B cell (primary cell): ENCODE results near the gene NFE2L1.

Source experiments
- EZH2 ChIP-seq: IDR thresholded peaks from 2 replicates; pipeline ENCODE4 v1.6.1; 2012; ENCODE audit warnings: borderline replicate concordance, low read depth, mild to moderate bottlenecking, moderate library complexity, low read length; ENCODE audit not compliant: insufficient read depth, poor library complexity, severe bottlenecking
- TF ChIP-seq, protein P1 (sequence below): fragments of 200-600 bp; IDR thresholded peaks from one replicate; pipeline ENCODE4 v1.8.0; 2022; ENCODE audit warnings: antibody characterized with exemption, mild to moderate bottlenecking

GRCh38 chr17:48037838-48038323 is 10.3 kb upstream of the NFE2L1 start:
- TF ChIP-seq, protein P1, sequence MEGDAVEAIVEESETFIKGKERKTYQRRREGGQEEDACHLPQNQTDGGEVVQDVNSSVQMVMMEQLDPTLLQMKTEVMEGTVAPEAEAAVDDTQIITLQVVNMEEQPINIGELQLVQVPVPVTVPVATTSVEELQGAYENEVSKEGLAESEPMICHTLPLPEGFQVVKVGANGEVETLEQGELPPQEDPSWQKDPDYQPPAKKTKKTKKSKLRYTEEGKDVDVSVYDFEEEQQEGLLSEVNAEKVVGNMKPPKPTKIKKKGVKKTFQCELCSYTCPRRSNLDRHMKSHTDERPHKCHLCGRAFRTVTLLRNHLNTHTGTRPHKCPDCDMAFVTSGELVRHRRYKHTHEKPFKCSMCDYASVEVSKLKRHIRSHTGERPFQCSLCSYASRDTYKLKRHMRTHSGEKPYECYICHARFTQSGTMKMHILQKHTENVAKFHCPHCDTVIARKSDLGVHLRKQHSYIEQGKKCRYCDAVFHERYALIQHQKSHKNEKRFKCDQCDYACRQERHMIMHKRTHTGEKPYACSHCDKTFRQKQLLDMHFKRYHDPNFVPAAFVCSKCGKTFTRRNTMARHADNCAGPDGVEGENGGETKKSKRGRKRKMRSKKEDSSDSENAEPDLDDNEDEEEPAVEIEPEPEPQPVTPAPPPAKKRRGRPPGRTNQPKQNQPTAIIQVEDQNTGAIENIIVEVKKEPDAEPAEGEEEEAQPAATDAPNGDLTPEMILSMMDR: no peak
- no peak for TF ChIP-seq EZH2
